ENCODE data around the gene SV2C. TPM values are rescaled to one million over a fixed set of nuclear protein-coding genes. Genes with fewer than 3 reads are reported as not detected.

Gene SV2C
- total RNA-seq, 4 donors from 2014 or later, result 0.18 to 0.85 (median 0.27) TPM; not detected in 1

DNA sequence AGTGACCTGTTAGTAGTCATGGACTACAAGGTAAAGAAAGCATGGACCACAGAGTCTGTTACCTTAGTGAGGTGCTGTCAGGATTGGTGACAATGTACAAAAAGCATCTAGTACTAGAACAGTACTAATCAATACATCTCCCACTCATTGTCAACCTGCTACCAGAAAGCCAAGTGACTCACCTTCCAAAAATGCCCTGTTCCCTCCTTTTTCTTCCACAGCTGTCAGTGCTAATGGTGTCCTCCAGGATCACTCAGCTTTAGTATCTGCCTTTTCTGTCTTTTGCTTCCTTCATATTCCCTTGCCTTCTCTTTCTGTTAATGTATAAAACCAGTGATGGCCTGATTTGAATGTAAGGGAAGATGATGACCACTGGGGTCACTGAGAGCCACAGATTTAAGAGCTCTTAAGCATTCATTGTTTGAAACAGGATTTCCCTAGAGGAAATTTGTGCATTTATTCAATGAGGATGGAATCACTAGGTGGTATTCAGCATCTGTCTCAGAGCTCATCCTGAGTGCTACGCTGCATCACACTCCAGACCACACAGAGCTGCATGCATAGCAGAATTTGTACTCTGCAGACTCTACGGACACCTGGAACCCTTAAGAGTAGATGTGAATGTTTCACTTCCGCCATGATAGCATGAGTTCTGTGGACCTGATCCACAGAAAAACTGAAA, 71.0 kb downstream of the SV2C start:
- Histone ChIP-seq H3K27ac (no peak overlapping the region), H3K4me3 (no peak overlapping the region), H3K27me3 (no peaks in the 10 kb centered on the region), H3K36me3 (no peaks in the 10 kb centered on the region), H3K4me1 (no peaks in the 10 kb centered on the region), H3K9me3 (no peaks in the 10 kb centered on the region)
- DNase-seq, result no peak
- TF ChIP-seq POLR2A (IDR thresholded peaks at IDR 0.05), result no peak
- TF ChIP-seq, protein P1, sequence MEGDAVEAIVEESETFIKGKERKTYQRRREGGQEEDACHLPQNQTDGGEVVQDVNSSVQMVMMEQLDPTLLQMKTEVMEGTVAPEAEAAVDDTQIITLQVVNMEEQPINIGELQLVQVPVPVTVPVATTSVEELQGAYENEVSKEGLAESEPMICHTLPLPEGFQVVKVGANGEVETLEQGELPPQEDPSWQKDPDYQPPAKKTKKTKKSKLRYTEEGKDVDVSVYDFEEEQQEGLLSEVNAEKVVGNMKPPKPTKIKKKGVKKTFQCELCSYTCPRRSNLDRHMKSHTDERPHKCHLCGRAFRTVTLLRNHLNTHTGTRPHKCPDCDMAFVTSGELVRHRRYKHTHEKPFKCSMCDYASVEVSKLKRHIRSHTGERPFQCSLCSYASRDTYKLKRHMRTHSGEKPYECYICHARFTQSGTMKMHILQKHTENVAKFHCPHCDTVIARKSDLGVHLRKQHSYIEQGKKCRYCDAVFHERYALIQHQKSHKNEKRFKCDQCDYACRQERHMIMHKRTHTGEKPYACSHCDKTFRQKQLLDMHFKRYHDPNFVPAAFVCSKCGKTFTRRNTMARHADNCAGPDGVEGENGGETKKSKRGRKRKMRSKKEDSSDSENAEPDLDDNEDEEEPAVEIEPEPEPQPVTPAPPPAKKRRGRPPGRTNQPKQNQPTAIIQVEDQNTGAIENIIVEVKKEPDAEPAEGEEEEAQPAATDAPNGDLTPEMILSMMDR (IDR thresholded peaks at IDR 0.05), result no peak

DNA sequence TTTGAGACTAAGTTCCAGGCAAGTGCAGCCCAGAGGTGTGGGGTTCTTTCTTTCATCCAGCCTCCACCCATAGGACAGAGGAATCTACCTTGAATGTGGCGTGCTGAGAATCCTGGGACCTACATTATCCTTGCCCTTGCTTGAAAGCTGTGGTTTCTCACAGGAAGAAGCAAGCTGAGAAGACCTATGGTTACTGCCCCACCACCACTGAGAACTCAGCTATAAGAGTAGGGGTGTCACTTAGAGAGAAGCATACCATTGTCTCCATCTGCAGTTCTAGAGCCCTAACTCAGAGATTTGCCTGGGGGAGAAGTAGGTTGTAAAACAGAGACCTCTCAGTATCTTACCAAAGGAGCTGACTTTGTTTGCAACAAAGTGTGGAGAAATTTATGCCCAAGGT, 72.4 kb downstream of the SV2C start:
- Histone ChIP-seq H3K4me1 (no peaks in the 10 kb centered on the region), H3K4me3 (no peak overlapping the region), H3K36me3 (no peaks in the 10 kb centered on the region), H3K27ac (no peak overlapping the region), H3K27me3 (no peaks in the 10 kb centered on the region), H3K9me3 (no peaks in the 10 kb centered on the region)
- DNase-seq, result no peak
- TF ChIP-seq, protein P1 (IDR thresholded peaks at IDR 0.05), result no peak
- TF ChIP-seq POLR2A (IDR thresholded peaks at IDR 0.05), result no peak

DNA sequence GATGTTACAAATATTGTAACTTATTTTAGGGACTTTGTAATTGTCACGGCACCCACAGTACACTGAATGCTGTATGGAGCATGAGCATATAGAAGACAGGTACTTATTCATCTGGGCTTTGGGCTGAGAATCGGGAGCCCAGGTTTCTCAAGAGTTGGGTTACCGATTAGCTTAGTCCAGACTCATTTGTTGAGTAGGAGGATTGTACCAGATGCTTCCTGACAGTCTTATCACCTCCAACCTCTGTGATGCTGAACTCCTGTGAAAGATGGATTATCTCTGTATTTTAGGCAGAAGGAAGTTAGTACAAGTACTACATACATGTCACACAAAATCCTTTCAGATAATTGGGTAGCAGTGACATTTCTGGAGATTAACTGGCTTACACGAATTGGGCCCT, 79.2 kb downstream of the SV2C start:
- no peaks in the 10 kb centered on the region for H3K9me3 ChIP-seq

DNA sequence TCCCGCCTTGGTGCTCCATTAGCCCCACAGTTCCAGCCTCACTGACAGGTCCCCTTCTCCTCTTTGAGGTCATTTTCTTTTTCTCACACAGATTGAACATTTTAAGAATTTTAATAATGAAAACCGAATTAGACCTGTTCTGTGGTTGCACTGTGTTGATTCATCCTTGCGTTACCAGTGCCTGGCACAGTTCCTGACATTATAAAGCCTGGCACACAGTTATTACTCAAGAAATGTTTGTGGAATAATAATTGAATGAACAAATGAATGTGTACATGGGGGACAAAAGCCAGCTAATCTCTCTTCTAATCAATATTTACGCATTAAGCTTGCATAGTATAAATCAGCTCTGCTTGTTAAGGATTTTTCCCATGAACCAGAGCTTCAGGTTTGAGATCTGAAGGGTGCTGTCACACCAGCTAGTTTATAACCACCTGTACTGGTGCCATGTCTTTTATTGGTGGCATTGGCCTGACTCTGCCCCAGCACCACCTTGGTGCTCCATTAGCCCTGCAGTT, 80.0 kb downstream of the SV2C start:
- no peak for TF ChIP-seq POLR2A (IDR thresholded peaks at IDR 0.05)
- TF ChIP-seq, protein P1 (IDR thresholded peaks at IDR 0.05), result no peak
- no peaks in the 10 kb centered on the region for H3K9me3 ChIP-seq
- no peaks in the 10 kb centered on the region for H3K36me3 ChIP-seq
- H3K4me3 ChIP-seq, result no peak overlapping the region
- H3K4me1 ChIP-seq, result no peaks in the 10 kb centered on the region
- no peak overlapping the region for H3K27ac ChIP-seq
- no peaks in the 10 kb centered on the region for H3K27me3 ChIP-seq
- no peak for DNase-seq

More for the DNA sequence above, 79.2 kb downstream of the SV2C start:
- Histone ChIP-seq H3K27ac (no peak overlapping the region), H3K4me3 (no peak overlapping the region), H3K36me3 (no peaks in the 10 kb centered on the region), H3K27me3 (no peaks in the 10 kb centered on the region), H3K4me1 (no peaks in the 10 kb centered on the region)
- DNase-seq, result no peak
- no peak for TF ChIP-seq POLR2A (IDR thresholded peaks at IDR 0.05)
- TF ChIP-seq, protein P1 (IDR thresholded peaks at IDR 0.05), result no peak

DNA sequence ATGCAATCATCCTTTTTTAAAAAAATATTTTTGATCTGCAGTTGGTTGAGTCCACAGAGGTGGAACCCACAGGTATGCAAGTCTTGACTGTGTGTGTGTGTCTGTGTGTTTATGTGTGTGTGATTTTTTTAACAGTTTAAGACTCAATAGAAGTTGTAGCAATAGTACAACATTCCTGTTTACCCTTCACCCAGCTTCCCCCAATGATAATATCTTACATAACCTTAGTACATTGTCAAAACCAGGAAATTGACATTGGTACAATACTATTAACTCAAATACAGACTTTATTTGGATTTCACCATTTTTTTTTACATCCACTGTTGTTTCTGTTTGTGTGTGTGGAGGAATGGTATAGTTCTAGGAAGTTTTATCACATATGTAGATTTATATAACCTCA, 81.8 kb downstream of the SV2C start:
- H3K9me3 ChIP-seq, result no peaks in the 10 kb centered on the region
- TF ChIP-seq POLR2A (IDR thresholded peaks at IDR 0.05), result no peak
- TF ChIP-seq, protein P1 (IDR thresholded peaks at IDR 0.05), result no peak
- H3K4me3 ChIP-seq, result no peak overlapping the region
- no peak for DNase-seq
- no peaks in the 10 kb centered on the region for H3K4me1 ChIP-seq
- H3K27ac ChIP-seq, result no peak overlapping the region
- no peaks in the 10 kb centered on the region for H3K27me3 ChIP-seq
- no peaks in the 10 kb centered on the region for H3K36me3 ChIP-seq
